Superior temporal gyrus (tissue), 1 donor: ENCODE measurements around the gene CST7.
A peak's percentile ranks its signal among the peaks of the same experiment; 100 is the strongest.

Source experiments
- DNase-seq: peaks from one replicate; pipeline ENCODE4 v3.0.0-alpha.2; 2016; ENCODE audit errors: extremely low spot score

Gene CST7

GRCh38 chr20:24964506-24964840 is 15.4 kb downstream of the CST7 start:
- DNase-seq: no peak

- DNase-seq: no peak
Measured at GRCh38 chr20:24965065-24965919, 16.2 kb downstream of the CST7 start.

- no peak for DNase-seq
Measured at GRCh38 chr20:24966317-24967012, 17.4 kb downstream of the CST7 start.

GRCh38 chr20:24968278-24968800 is 19.3 kb downstream of the CST7 start:
- DNase-seq: no peak

- no peak for DNase-seq
Measured at GRCh38 chr20:24969186-24970029, 20.3 kb downstream of the CST7 start.

GRCh38 chr20:24970030-24970553 is 21.0 kb downstream of the CST7 start:
- no peak for DNase-seq

- DNase-seq: no peak
Measured at GRCh38 chr20:24970754-24971153, 21.7 kb downstream of the CST7 start.

GRCh38 chr20:24971376-24972101 is 22.5 kb downstream of the CST7 start:
- no peak for DNase-seq

GRCh38 chr20:24972341-24972740 is 23.3 kb downstream of the CST7 start:
- DNase-seq: no peak

GRCh38 chr20:24977336-24977735 is 28.3 kb downstream of the CST7 start:
- no peak for DNase-seq

GRCh38 chr20:24977797-24978196 is 28.7 kb downstream of the CST7 start:
- DNase-seq: no peak

GRCh38 chr20:24978513-24978912 is 29.4 kb downstream of the CST7 start:
- peak; percentile 84 for DNase-seq

- DNase-seq: peak; percentile 4
Measured at GRCh38 chr20:24979036-24979960, 30.2 kb downstream of the CST7 start.

- no peak for DNase-seq
Measured at GRCh38 chr20:24980291-24981053, 31.4 kb downstream of the CST7 start.

GRCh38 chr20:24981282-24981681 is 32.2 kb downstream of the CST7 start:
- DNase-seq: peak; percentile 4

GRCh38 chr20:24981790-24982189 is 32.7 kb downstream of the CST7 start:
- no peak for DNase-seq

GRCh38 chr20:24983896-24984295 is 34.8 kb downstream of the CST7 start:
- DNase-seq: no peak

- DNase-seq: no peak
Measured at GRCh38 chr20:24984961-24985640, 36.0 kb downstream of the CST7 start.

- no peak for DNase-seq
Measured at GRCh38 chr20:24985802-24986201, 36.7 kb downstream of the CST7 start.
